ENCODE results near the gene DOK3.

DNA sequence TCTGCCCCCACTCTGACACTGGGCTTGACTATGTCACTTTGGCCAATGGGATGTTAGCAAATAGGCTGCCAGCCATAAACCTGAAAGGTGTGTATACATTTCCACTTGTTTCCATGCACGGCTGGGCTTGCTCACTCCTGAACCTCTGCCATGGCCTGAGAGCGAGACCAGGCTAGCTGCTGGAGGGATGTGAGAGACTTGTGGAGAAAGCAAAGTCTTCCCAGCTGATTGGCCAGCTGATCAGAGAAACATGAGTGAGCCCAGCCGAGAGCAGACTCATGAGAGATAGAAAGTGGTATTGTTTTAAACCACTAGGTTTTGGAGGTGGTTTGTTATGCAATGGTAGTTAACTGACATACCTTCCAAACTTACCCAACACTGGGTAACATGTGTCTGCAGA, 30.8 kb upstream of the DOK3 start:
- TF ChIP-seq POLR2AphosphoS5 (IDR thresholded peaks at IDR 0.05; ENCODE audit: low read depth, low read length) (no peak), TAF1 (IDR thresholded peaks at IDR 0.05; ENCODE audit: borderline replicate concordance, insufficient read depth, low read length) (no peak)
- TF ChIP-seq, protein P1, sequence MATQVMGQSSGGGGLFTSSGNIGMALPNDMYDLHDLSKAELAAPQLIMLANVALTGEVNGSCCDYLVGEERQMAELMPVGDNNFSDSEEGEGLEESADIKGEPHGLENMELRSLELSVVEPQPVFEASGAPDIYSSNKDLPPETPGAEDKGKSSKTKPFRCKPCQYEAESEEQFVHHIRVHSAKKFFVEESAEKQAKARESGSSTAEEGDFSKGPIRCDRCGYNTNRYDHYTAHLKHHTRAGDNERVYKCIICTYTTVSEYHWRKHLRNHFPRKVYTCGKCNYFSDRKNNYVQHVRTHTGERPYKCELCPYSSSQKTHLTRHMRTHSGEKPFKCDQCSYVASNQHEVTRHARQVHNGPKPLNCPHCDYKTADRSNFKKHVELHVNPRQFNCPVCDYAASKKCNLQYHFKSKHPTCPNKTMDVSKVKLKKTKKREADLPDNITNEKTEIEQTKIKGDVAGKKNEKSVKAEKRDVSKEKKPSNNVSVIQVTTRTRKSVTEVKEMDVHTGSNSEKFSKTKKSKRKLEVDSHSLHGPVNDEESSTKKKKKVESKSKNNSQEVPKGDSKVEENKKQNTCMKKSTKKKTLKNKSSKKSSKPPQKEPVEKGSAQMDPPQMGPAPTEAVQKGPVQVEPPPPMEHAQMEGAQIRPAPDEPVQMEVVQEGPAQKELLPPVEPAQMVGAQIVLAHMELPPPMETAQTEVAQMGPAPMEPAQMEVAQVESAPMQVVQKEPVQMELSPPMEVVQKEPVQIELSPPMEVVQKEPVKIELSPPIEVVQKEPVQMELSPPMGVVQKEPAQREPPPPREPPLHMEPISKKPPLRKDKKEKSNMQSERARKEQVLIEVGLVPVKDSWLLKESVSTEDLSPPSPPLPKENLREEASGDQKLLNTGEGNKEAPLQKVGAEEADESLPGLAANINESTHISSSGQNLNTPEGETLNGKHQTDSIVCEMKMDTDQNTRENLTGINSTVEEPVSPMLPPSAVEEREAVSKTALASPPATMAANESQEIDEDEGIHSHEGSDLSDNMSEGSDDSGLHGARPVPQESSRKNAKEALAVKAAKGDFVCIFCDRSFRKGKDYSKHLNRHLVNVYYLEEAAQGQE (IDR thresholded peaks at IDR 0.05; ENCODE audit: insufficient read depth in 1 of 2, low read depth in 2 of 2, low read length in 2 of 2), result no peak

Data from PFSK-1 (cell line).